Activated T-cell treated with anti-CD3 and anti-CD28 coated beads, Interleukin-2, amount 50 U/mL, for 1 hour (primary cell): ENCODE data around the gene ETV1.

ENCODE experiments used
- DNase-seq: peaks from one replicate; pipeline ENCODE4 v3.0.0-alpha.2; 2020

Gene ETV1

GRCh38 chr7:13989126-13989948 is at the start of gene ETV1:
Gene ETV1 (minus strand): TSS chr7:13989666. CDS start chr7:13989052, 614 bp downstream.
- no peak for DNase-seq

DNA sequence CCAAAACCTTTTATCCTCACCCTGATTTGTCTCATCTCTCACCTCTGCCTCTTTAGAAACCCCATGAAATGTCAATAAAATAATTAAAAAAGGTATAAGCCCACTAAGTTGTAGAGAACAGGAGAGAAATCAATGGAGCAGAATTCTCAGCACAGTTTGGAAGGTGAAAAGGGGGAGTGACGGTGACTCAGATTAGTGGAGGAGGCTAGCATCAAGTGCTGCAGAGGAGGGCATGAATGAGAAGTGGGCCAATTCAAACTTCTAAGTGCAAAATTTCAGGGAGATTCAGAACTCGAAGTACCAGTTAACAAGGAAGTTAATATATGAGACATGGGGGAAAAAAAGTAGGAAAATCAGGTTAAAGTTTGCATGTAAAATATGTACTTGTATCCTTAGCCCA is 34.9 kb upstream of the ETV1 start:
- no peak for DNase-seq

- DNase-seq = no peak
Measured at GRCh38 chr7:14023838-14024237, 34.4 kb upstream of the ETV1 start.

- DNase-seq = no peak
Measured at GRCh38 chr7:14023342-14023741, 33.9 kb upstream of the ETV1 start.

- no peak for DNase-seq
Measured at GRCh38 chr7:14021069-14021468, 31.6 kb upstream of the ETV1 start.

DNA sequence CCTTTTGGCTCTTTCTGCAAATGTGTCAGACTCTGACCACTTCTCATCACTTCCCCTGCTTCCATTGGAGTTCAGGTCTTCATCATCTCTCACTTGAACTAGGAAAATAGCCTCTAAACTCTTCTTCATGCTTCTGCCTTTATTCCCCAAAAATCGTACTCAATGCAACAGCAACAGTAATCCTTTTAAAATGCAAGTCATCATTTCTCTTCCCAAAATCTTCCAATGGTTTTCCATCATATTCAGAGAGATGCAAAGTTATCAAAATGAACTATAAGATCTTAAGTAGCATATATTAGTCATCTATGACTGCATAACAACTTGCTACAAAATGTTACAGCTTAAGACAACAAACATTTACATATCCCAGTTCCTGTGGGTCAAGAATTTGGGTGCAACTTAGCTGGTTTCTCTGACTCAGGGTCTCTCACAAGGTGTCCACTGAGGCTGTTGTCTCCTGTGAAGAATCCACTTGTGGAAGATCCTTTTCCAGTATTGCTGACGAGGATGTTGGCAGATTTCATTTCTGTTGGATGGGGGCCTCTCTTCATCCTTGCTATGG is 31.0 kb upstream of the ETV1 start:
- DNase-seq = no peak

GRCh38 chr7:14018751-14019150 is 29.3 kb upstream of the ETV1 start:
- no peak for DNase-seq

GRCh38 chr7:14016950-14017349 is 27.5 kb upstream of the ETV1 start:
- DNase-seq = no peak

- no peak for DNase-seq
Measured at GRCh38 chr7:14013898-14014297, 24.4 kb upstream of the ETV1 start.

GRCh38 chr7:14009453-14010418 is 20.3 kb upstream of the ETV1 start:
- no peak for DNase-seq

DNA sequence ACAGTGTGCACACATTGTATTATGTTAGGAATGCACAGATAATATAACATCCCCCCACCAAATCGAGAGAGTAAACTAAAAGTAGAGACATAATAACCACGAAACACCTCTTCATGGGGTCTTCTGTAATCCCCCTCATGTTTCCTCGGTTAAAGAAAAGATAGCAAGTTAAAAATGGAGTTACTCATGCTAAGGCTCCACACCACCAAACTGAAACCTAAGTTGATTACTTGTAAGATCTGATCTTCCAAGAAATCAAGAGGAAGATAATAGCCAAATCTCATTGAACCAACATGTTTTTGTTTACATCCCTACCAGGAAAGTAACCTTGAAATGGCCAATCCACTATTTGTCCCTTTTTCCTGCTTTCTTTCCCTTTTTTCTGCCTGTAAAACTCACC is 11.7 kb upstream of the ETV1 start:
- no peak for DNase-seq

DNA sequence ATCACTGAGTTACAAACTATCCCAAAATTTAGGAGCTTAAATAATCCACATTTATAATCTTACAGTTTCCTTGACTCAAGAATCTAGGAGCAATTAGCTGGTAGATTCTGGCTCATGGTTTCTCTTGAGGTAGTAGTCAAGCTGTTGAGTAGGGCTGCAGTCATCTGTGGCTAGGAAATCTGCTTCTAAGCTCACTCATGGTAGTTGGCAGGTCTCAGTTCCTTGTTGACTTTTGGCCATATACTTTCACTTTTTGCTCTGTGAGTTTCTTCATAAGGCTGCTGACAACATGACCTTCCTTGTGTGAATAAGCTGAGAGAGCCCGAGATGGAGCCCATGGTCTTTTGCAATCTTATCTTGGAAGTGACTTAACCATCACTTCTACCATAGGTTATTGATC is 10.8 kb upstream of the ETV1 start:
- no peak for DNase-seq

DNA sequence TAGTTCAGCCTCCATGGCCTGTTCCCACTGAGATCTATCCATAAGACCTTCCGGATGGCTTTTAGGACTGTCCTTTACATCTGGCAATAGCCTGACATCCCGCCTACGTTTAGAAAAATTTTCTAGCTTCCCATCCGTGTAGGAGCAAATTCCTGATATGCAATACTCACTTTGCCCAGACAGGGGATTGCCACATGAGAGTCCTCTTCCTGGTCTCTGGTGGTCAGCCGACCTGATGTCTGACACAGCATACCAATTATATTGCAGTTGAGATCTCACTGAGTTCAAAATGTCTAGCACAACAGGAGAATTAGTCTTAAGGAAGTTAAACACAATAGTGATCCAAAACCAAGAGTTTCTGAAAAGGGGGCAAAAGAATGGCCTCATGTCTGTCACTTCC is 9.4 kb upstream of the ETV1 start:
- DNase-seq = no peak

GRCh38 chr7:13992596-13992964 is 3.1 kb upstream of the ETV1 start:
- no peak for DNase-seq

DNA sequence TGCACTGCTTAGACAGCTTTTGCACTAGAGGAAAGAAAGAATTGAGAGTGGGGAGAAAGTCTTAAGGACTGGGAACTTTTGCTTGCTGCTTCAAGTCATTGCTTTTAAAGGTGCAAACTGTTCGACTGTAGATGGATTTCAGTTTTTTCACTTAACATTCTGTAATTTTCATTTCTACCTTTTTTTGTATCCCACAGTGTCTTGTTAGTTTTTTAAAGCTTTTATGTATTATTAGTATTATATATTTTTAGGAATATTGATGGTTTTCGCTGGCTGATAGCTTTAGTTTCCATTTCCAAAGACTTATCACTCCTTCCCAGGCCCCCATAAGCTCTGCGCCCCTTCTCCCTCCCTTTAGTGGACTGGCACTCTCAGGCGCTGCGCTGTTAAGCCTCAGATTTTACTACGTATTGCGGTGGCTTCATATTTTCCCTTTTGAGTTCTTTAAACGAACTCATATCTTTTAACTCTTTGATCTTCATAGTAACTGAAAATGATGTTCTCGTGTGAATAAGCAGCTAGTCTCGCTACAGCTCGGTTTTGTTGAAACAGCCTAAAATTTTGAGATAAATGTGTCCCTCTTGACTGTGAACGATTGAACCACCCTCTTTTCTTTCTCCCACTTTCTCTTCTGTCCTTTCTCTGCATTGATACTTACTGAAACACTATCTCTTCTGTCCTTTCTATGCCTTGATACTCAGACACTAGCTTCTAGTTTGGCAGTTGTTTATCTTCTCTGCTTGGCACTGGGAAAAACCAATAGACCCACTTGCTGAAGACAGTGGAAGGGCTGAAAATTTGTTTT is 2.5 kb upstream of the ETV1 start:
- no peak for DNase-seq

GRCh38 chr7:13990984-13991790 is 1.7 kb upstream of the ETV1 start:
- DNase-seq = peak; percentile 54

- no peak for DNase-seq
Measured at GRCh38 chr7:13990319-13990983, 985 bp upstream of the ETV1 start.

- DNase-seq = no peak
Measured at GRCh38 chr7:13989949-13990305, 461 bp upstream of the ETV1 start.

DNA sequence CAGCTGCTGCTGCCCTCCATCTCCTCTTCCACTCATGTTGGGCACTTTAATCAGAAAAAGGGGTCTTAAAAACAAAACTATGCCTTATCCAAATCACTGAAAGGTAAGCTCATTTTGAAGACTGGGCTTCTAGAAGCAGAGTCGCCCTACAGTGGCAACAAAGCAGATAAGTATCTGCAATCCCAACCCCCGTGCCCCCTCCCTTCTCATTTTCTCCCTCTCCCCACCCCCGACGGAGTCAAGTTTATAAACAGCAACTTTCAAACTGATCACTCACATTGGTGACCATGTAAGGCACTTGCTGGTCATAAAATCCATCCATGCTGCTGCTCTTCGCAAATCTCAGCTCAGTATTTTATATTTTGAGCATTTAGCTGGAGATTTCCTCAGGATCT is 738 bp downstream of the ETV1 start:
- no peak for DNase-seq

DNA sequence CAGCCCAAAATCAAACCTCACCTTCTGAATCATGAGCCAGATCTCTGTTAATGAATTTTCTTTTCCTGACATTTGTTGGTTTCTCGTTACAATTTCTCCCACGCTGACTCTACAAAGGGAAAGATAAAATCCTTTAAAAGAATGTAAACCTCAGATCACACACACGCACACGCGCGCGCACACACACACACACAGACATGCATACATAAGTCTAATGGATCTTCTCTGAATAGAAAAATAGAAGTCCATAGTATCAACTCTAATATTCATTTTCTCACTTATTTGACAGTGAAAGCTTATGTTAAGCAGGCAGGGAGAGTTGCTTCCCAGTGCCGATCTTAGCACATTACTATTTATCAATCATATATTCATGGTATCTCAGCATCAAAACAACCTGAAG is 1.4 kb downstream of the ETV1 start:
- DNase-seq = no peak

DNA sequence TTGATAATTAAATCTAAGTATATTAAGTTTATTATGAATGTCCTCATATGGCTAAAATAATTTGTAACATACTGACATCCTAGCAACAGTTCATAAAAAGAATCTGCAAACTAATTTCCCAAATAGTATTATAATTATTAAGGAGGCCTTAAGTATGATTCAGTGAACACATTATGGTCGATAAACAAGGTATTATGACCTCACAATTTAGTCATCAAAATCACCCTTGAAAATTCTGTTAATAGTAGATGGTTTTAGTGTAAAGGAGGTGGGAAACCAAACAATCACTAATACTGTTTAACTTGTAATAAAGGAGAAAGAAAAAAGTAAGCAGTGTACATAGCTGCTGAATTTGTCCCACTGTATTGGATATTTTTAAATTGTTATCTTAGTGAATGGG is 2.1 kb downstream of the ETV1 start:
- DNase-seq = no peak
